ENCODE measurements around the gene ACSL5. TPM values are rescaled to one million over a fixed set of nuclear protein-coding genes. Genes with fewer than 3 reads are reported as not detected.

The ACSL5 gene
- total and polyA plus RNA-seq, 2 donors (not counting 3 experiments of a cell fraction or from before 2014, with no cell fraction given): 1.5 to 2.1 TPM

GRCh38 chr10:112335111-112335867, 38.6 kb upstream of the ACSL5 start:
- Histone ChIP-seq H3K27ac (ENCODE audit: insufficient read depth, low read depth, low read length) (no peak overlapping the region), H3K4me2 (ENCODE audit: insufficient read depth, low read length) (no peak overlapping the region)

More at GRCh38 chr10:112335111-112335867, 38.6 kb upstream of the ACSL5 start:
- H4K20me1 ChIP-seq (replicated peaks; ENCODE audit: control insufficient read depth, extremely low read depth, insufficient read depth, low read length): no peaks in the 10 kb centered on the region
- FAIRE-seq (no peak), DNase-seq (ENCODE audit: low read depth, low spot score) (no peak)
- BruUV-seq (replicated peaks): no TSS peak
- H3K9me3 ChIP-seq (replicated peaks; ENCODE audit: control insufficient read depth, insufficient read depth, low read length): no peaks in the 10 kb centered on the region
- H3K9me1 ChIP-seq (replicated peaks; ENCODE audit: control insufficient read depth, extremely low read depth, insufficient read depth, low read length): no peaks in the 10 kb centered on the region
- H3K79me2 ChIP-seq (ENCODE audit: control insufficient read depth, insufficient read depth, low read length): no peaks in the 10 kb centered on the region
- CTCF ChIA-PET: interaction anchor here (1.2 to 3.3 kb wide), 3 partner anchors 13 to 100 kb away, joined by 3 to 14 read pairs (median 6); no protein-coding TSS in a partner anchor
- no peak overlapping the region for H3K9ac ChIP-seq (replicated peaks; ENCODE audit: extremely low read depth, insufficient read depth, low read length)
- H3K4me1 ChIP-seq (ENCODE audit: control insufficient read depth, extremely low read depth, insufficient read depth, low read length): no peaks in the 10 kb centered on the region
- TF ChIP-seq MYC (IDR thresholded peaks at IDR 0.05; ENCODE audit: low read depth, low read length) (no peak), MAX (IDR thresholded peaks at IDR 0.05; ENCODE audit: insufficient read depth, insufficient read length) (no peak), FOS (IDR thresholded peaks at IDR 0.05; ENCODE audit: borderline replicate concordance, insufficient read depth, low read length) (no peak), JUN (IDR thresholded peaks at IDR 0.05; ENCODE audit: borderline replicate concordance, insufficient read depth, insufficient read length, low read depth) (no peak), GATA2 (IDR thresholded peaks at IDR 0.05; ENCODE audit: insufficient read depth, insufficient read length, low read depth, low read length) (no peak)
- TF ChIP-seq, protein P1, sequence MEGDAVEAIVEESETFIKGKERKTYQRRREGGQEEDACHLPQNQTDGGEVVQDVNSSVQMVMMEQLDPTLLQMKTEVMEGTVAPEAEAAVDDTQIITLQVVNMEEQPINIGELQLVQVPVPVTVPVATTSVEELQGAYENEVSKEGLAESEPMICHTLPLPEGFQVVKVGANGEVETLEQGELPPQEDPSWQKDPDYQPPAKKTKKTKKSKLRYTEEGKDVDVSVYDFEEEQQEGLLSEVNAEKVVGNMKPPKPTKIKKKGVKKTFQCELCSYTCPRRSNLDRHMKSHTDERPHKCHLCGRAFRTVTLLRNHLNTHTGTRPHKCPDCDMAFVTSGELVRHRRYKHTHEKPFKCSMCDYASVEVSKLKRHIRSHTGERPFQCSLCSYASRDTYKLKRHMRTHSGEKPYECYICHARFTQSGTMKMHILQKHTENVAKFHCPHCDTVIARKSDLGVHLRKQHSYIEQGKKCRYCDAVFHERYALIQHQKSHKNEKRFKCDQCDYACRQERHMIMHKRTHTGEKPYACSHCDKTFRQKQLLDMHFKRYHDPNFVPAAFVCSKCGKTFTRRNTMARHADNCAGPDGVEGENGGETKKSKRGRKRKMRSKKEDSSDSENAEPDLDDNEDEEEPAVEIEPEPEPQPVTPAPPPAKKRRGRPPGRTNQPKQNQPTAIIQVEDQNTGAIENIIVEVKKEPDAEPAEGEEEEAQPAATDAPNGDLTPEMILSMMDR (IDR thresholded peaks at IDR 0.05; ENCODE audit: extremely low read depth in 1 of 2, insufficient read depth in 1 of 2, low read depth in 1 of 2, low read length in 2 of 2): no peak
- POLR2A ChIA-PET: no interaction called here
- H3K4me3 ChIP-seq (replicated peaks in 1 of 3; ENCODE audit: insufficient read depth in 1 of 3, low read depth in 1 of 3, low read length in 3 of 3): no peak overlapping the region
- no peaks in the 10 kb centered on the region for H3K36me3 ChIP-seq (ENCODE audit: control insufficient read depth in 2 of 2, extremely low read depth in 1 of 2, insufficient read depth in 2 of 2, low read length in 2 of 2)
- intact Hi-C loops (cut with micrococcal nuclease) (no loop called here), dilution Hi-C loops (cut with MboI; ENCODE audit: extremely low pct_ligation_motif_present, low sequenced_read_pairs) (no loop called here)
- peaks cover 4 to 7% of the 10 kb centered on the region in 2 experiments for H3K27me3 ChIP-seq (ENCODE audit: control insufficient read depth in 2 of 2, insufficient read depth in 2 of 2, low read length in 2 of 2)
- no peak overlapping the region for H2AFZ ChIP-seq (ENCODE audit: low read depth, low read length)

Data from endothelial cell of umbilical vein (primary cell).